Right lobe of liver (tissue), 4 donors: ENCODE results near the gene CAD.

ENCODE experiments used
- CTCF ChIP-seq, 4 donors: fragments of 200-600 bp in 3 of 4; fragments of 450-650 bp in 1 of 4; IDR thresholded peaks; one replicate each; pipeline versions ENCODE4 v1.5.1 to v1.8.0; 2016 to 2022; ENCODE audit warnings: antibody characterized with exemption in 4 of 4, mild to moderate bottlenecking in 2 of 4
- POLR2A ChIP-seq: fragments of 450-650 bp; IDR thresholded peaks from one replicate; pipeline ENCODE4 v1.6.1; 2017; ENCODE audit warnings: antibody characterized with exemption, mild to moderate bottlenecking
- donor health status: DM: no; HTN: no; CAD: no.
- donor health status: DM: no; HTN: no; CAD: no.
- donor health status: DM: no; HTN: yes; CAD: no.

- no peak for TF ChIP-seq POLR2A
- TF ChIP-seq CTCF (IDR thresholded peaks at IDR 0.05), result no peak
Measured at GRCh38 chr2:27291865-27292264, 74.7 kb downstream of the CAD start.
